Gastroesophageal sphincter (tissue), 4 donors: ENCODE results near the gene PAFAH1B1. TPM values are rescaled to one million over a fixed set of nuclear protein-coding genes. Genes with fewer than 3 reads are reported as not detected.

ENCODE experiments used
- ATAC-seq: fragments of 150-250 bp; one replicate; pipeline ENCODE4 v1.9.1; 2016; ENCODE audit warnings: mild to moderate bottlenecking, moderate library complexity
- H3K27ac ChIP-seq, 4 donors: fragments of 200-600 bp; sonication (generic) in 3 of 4; 1 replicate in 3 of 4; 2 replicates in 1 of 4; pipeline ENCODE4 v1.5.1; 2016 to 2019
- H3K27me3 ChIP-seq: fragments of 200-600 bp; sonication (generic); one replicate; pipeline ENCODE4 v1.5.1; 2019
- H3K36me3 ChIP-seq, 2 donors: fragments of 200-600 bp; sonication (generic); one replicate each; pipeline ENCODE4 v1.5.1; 2019; ENCODE audit warnings: control low read depth in 1 of 2
- H3K4me1 ChIP-seq, 3 donors: fragments of 200-600 bp; sonication (generic); 1 replicate in 2 of 3; 2 replicates in 1 of 3; pipeline ENCODE4 v1.5.1; 2016 to 2019; ENCODE audit warnings: control low read depth in 2 of 3
- H3K4me3 ChIP-seq, 2 donors: fragments of 200-600 bp; sonication (generic); one replicate each; pipeline ENCODE4 v1.5.1; 2019; ENCODE audit warnings: mild to moderate bottlenecking in 1 of 2, moderate library complexity in 1 of 2
- H3K9me3 ChIP-seq, 3 donors: fragments of 200-600 bp; sonication (generic); one replicate each; pipeline ENCODE4 v1.5.1; 2017 to 2019; ENCODE audit warnings: control low read depth in 2 of 3
- EP300 ChIP-seq: sonication (generic); formaldehyde crosslinking; IDR thresholded peaks from one replicate; pipeline ENCODE4 v1.6.1; 2017; ENCODE audit warnings: antibody characterized with exemption, mild to moderate bottlenecking
- POLR2A ChIP-seq, 2 donors: fragments of 450-650 bp; IDR thresholded peaks; one replicate each; pipeline ENCODE4 v1.6.1; 2017; ENCODE audit warnings: antibody characterized with exemption in 2 of 2, mild to moderate bottlenecking in 2 of 2, moderate library complexity in 1 of 2
- POLR2AphosphoS5 ChIP-seq: sonication (generic); formaldehyde crosslinking; IDR thresholded peaks from one replicate; pipeline ENCODE4 v1.6.1; 2017; ENCODE audit warnings: antibody characterized with exemption
- WGBS, 2 donors: methylation state at CpG; one replicate each; pipeline ENCODE4 v1.1.5; 2018; ENCODE audit warnings: low coverage in 1 of 2; 5-methylcytosine and 5-hydroxymethylcytosine counted together
- total RNA-seq, 4 donors: library from RNA; depleted of rRNA; stranded (reverse); fragments of >200 nt; gene quantifications; one replicate each; pipeline ENCODE4 v1.1.0, GENCODE V29; 2016
- TF ChIP-seq, protein P1 (sequence below), 4 experiments: fragments of 200-600 bp in 2 of 4; fragments of 450-650 bp in 2 of 4; sonication (generic) in 1 of 4; IDR thresholded peaks; one replicate each; pipeline ENCODE4 v1.5.1; 2017 to 2019; ENCODE audit warnings: antibody characterized with exemption in 4 of 4, mild to moderate bottlenecking in 2 of 4, moderate library complexity in 2 of 4

PAFAH1B1 gene
- total RNA-seq, 4 donors from 2014 or later, result 91.4 to 135 (median 115) TPM

DNA sequence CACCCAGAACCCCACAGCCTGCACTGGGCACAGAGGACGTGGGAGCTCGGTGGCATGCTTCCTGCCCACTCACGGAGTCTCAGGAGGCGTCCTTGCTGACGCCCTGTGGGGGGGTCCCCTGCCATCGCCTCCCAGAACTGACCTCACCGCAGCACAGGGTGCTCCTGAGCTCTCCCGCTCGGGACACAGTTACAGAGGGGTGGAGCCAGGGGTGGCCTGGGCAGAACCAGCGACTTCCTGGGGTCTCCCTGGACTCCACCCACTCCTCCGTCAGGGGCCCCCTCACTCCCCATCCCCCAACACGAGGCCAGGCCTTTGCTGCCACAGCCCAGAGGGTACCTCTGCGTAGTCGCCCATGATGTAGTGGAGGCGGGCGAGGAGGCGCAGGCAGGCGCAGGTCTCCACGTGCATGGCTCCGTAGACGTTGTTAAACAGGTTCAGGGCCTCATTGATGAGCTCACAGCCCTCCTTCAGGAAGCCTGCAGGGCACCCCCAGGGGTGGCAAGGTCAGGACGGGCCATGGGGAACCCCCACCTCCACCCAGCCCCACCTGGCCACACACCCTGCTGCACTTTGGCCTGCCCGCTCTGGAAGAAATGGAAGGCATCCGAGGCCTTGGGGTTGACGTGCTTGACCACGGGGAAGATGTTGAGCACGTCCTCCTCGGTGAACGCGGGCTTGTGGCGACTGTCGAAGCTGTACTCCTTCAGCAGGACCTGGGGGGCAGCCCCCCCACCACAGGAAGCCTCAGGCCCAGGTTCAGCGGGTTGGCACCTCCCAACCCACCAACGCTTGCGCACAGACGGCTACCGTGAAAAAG lies 100.3 kb downstream of the PAFAH1B1 start:
- no peak for ATAC-seq
- peaks cover 0 to 91% of the 10 kb centered on the region in 2 donors for H3K36me3 ChIP-seq
- no peak overlapping the region for H3K27ac ChIP-seq
- no peak overlapping the region for H3K4me3 ChIP-seq
- peaks cover 0 to 17% (median 15%) of the 10 kb centered on the region in 3 donors for H3K4me1 ChIP-seq
- H3K27me3 ChIP-seq, result no peaks in the 10 kb centered on the region
- 91% methylated on average over 4 of the region's 37 CpGs; no CpG with 5 or more reads in 1 of the 2 donors for whole genome bisulfite sequencing, 2 donors
- H3K9me3 ChIP-seq, result no peaks in the 10 kb centered on the region
- TF ChIP-seq POLR2A (IDR thresholded peaks at IDR 0.05) (no peak), POLR2AphosphoS5 (no peak), EP300 (no peak)
- TF ChIP-seq, protein P1, sequence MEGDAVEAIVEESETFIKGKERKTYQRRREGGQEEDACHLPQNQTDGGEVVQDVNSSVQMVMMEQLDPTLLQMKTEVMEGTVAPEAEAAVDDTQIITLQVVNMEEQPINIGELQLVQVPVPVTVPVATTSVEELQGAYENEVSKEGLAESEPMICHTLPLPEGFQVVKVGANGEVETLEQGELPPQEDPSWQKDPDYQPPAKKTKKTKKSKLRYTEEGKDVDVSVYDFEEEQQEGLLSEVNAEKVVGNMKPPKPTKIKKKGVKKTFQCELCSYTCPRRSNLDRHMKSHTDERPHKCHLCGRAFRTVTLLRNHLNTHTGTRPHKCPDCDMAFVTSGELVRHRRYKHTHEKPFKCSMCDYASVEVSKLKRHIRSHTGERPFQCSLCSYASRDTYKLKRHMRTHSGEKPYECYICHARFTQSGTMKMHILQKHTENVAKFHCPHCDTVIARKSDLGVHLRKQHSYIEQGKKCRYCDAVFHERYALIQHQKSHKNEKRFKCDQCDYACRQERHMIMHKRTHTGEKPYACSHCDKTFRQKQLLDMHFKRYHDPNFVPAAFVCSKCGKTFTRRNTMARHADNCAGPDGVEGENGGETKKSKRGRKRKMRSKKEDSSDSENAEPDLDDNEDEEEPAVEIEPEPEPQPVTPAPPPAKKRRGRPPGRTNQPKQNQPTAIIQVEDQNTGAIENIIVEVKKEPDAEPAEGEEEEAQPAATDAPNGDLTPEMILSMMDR (IDR thresholded peaks at IDR 0.05), result no peak

DNA sequence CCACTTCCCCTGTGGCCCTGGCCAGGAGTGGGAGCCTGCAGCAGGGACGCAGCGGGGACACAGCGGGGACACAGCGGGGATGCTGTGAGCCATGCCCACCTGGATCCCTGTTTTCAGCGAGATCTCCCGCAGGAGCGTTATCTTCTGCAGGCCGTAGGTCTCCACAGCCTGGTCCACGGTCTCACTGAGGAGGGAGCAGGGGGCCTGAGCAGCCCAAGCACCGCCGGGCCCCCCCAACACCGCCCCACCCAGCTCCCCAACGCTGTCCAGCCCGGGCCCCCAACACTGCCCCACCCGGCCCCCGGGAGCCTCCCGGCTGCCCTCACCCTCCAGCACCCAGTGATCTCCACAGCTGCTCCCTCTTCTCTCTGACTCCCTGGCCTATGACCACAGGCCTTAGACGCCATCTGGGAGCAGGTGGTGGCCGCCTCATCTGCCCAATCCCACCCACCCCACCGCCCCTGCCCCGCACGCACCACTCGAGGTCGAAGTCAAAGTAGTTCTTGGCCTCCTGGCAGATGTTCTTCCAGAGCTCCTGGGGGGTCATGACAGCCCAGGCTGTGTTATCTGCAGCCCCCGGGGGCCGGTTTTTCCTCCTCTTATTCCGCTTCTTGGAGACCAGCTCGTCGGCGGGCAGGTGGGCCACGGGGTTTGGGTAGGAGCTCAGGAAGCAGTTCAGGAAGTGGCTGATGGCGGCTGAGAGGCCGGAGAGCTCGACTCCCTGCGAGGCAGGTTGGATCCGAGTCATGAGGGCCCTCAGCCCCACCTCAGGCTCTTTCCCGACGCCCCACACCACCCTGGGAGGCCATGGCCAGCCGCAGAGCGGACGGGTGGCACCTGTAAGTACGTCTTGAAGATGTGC lies 101.2 kb downstream of the PAFAH1B1 start:
- TF ChIP-seq POLR2AphosphoS5, result no peak
- Histone ChIP-seq H3K36me3 (peaks cover 0 to 100% of the 10 kb centered on the region in 2 donors), H3K4me3 (no peak overlapping the region), H3K4me1 (peaks cover 0 to 9% (median 6%) of the 10 kb centered on the region in 3 donors), H3K27ac (no peak overlapping the region), H3K9me3 (no peaks in the 10 kb centered on the region), H3K27me3 (no peaks in the 10 kb centered on the region)
- no CpG with 5 or more reads among the region's 42 CpGs for WGBS, 2 donors
- ATAC-seq, result no peak

GRCh38 chr17:2695243-2695960 lies 101.9 kb downstream of the PAFAH1B1 start:
- no peak for TF ChIP-seq EP300
- TF ChIP-seq POLR2A (IDR thresholded peaks at IDR 0.05), result no peak
- no peak for TF ChIP-seq POLR2AphosphoS5
- TF ChIP-seq, protein P1 (IDR thresholded peaks at IDR 0.05), result no peak
- WGBS, 2 donors, result 87% methylated on average over 3 of the region's 28 CpGs; no CpG with 5 or more reads in 1 of the 2 donors
- H3K4me1 ChIP-seq, result peaks cover 0 to 1% (median 0%) of the 10 kb centered on the region in 3 donors
- H3K27ac ChIP-seq, result no peak overlapping the region
- no peak overlapping the region for H3K4me3 ChIP-seq
- H3K27me3 ChIP-seq, result no peaks in the 10 kb centered on the region
- H3K36me3 ChIP-seq, result peaks cover 0 to 100% of the 10 kb centered on the region in 2 donors
- no peak for ATAC-seq
- H3K9me3 ChIP-seq, result no peaks in the 10 kb centered on the region

- H3K9me3 ChIP-seq, result no peaks in the 10 kb centered on the region
- H3K27me3 ChIP-seq, result no peaks in the 10 kb centered on the region
- TF ChIP-seq POLR2A (IDR thresholded peaks at IDR 0.05) (no peak), EP300 (no peak)
- TF ChIP-seq, protein P1 (IDR thresholded peaks at IDR 0.05), result no peak
- H3K4me3 ChIP-seq, result no peak overlapping the region
- no peak for ATAC-seq
- no peaks in the 10 kb centered on the region for H3K4me1 ChIP-seq
- 95% methylated on average over 7 of the region's 36 CpGs; no CpG with 5 or more reads in 1 of the 2 donors for WGBS, 2 donors
- peaks cover 0 to 100% of the 10 kb centered on the region in 2 donors for H3K36me3 ChIP-seq
- H3K27ac ChIP-seq, result no peak overlapping the region
These were observed 102.7 kb downstream of the PAFAH1B1 start for GRCh38 chr17:2695961-2696760.
